GM19452 (cell line): ENCODE data around the gene GRM5.
"Not testable (repeated sequence)": the region's sequence is repeated elsewhere in the genome, so short reads cannot be mapped to it uniquely, and the experiment has no call there.

Experiments used
- ATAC-seq: cut with Tn5 transposase; IDR thresholded peaks from one replicate; pipeline ENCODE4 v1.9.1; 2021; ENCODE audit not compliant: unreplicated experiment

Gene GRM5

GRCh38 chr11:88552379-88553062 is 513.3 kb downstream of the GRM5 start:
- ATAC-seq, result peak; percentile 92

DNA sequence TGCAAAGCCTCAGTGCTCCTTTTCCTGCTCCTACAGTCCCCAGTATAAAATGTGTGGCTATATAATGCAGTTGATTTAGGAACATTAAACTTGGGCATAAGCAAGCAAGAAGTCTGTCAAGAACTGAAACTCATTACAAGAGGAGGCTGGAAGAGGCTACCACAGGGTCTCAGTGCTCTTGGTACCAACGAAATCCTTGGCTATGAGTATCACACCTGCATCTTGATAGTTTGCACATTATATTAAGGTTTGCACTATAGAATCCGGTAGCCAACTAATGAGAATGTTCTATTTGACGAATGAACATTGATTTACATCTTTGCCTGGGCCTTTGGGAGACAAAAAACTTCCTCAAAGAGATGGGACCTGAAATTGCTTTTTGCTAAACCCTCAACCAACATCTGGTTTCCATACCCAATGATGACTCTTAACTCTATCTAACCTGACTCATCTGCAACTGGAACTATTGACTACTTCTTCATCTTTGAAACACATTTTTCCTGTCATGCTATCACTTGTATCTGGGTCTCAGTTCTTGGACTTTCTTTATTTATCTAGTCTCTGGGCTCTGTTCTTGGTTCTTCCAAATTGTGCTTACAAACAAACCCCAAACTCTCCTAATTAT is 521.0 kb downstream of the GRM5 start:
- ATAC-seq, result peak; percentile 7

GRCh38 chr11:88543902-88544655 is 521.7 kb downstream of the GRM5 start:
- ATAC-seq, result peak; percentile 99

DNA sequence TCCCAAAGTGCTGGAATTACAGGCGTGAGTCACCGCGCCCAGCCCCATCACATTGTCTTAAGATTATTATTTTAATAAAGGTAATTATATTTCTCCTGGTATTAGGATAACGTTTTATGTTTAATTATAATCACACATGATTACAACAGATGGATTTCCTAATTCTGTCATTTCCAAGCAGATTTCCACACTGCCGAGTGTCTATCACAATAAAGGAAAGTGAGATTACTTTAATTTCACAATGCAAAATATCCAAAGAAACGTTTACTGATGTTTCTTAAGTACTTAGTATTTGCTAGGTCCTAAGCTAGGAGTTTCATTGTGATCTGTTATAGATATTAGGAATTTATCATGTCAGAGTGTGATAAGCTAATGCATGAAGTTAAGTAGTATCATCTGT is 524.8 kb downstream of the GRM5 start:
- no peak for ATAC-seq

DNA sequence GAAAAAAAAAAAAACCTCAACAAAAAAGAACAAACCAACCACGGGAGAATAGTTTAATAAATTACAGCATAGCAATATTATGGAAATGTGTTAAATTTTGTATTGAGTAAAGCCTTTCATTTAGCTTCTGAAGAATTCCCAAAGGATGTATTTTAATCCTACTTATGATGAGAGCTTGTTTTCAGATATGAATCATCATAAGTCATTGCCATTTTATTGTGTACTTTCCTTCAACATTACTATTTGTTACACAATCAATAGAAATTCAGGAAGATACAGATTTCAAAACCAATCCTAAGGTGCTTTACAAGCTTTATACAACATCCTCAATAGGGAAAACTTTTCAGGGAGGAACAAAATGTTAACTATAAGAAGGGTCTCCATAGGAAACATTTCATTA is 527.7 kb downstream of the GRM5 start:
- ATAC-seq, result no peak

GRCh38 chr11:88537613-88538012 is 528.2 kb downstream of the GRM5 start:
- no peak for ATAC-seq

DNA sequence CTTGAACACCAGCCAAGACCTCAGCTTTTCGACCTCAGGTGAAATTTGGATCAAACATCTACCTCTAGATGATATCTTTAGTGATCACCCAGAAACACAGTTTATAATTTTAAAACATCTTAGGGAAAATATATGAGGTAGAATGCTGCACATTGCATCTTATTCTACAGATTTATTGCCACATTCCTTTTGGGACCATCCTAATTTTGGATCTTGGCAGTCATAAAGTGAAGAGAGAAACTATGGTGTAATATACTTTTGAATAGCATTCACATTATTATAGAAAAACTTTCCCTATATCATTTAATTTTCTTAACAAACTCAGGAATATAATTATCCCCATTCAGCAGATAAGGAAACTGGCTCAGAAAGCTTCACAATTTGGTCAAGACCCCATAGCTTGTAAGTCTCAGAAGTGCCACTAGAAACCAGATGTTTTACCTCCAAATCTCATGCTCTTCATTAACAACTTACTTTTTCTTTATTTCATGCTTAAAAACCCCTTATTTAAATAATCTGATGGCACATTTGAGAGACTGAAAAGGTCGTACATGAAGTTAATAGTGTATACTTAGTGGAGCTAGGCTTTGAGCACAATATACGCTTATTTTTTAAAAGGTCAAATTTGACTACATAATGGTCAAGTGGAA is 529.0 kb downstream of the GRM5 start:
- ATAC-seq, result no peak

DNA sequence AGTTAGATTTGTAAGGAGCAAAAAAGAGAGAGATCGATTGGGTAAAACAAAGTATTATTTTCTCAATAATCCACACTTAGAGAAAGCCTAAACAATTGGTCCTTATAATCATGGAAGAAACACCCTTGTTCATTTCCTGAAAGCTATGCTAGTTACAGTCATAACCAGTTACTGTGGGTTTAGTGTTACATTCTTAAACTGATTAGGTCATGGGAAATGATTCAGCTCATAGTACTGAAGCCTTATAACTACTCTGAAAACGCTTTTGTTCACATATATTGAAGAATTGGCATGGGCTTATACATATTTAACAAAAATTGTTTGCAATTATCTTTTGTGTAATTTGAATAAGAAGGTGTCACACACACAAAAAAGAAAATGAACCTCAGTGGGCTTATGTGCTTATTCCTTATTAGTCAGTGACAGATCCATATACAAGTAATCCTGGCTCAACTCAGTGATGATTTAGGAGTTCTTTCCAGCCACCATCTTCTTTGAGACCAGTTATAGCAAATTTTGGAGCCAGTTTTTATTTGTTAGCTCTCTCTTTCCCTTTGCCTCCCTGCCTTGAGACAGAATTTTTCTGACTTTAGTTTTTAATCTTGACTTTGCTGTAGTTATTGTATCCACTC is 529.8 kb downstream of the GRM5 start:
- ATAC-seq, result peak; percentile 95

- ATAC-seq, result no peak
Observed at GRCh38 chr11:88535266-88535665, 530.5 kb downstream of the GRM5 start.

DNA sequence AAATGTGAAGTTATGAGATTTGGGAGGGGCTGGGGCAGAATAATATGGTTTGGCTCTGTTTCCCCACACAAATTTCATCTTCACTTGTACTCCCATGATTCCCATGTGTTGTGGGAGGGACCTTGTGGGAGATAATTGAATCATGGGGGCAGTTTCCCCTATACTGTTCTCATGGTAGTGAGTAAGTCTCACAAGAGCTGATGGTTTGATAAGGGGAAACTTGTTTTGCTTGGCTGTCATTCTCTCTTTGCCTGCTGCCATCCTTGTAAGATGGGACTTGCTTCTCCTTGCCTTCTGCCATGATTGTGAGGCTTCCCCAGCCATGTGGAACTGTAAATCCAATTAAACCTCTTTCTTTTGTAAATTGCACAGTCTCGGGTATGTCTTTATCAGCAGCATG is 531.1 kb downstream of the GRM5 start:
- not testable (repeated sequence) for ATAC-seq

- no peak for ATAC-seq
Observed at GRCh38 chr11:88534185-88534584, 531.6 kb downstream of the GRM5 start.

- ATAC-seq, result no peak
Observed at GRCh38 chr11:88533001-88533400, 532.8 kb downstream of the GRM5 start.

DNA sequence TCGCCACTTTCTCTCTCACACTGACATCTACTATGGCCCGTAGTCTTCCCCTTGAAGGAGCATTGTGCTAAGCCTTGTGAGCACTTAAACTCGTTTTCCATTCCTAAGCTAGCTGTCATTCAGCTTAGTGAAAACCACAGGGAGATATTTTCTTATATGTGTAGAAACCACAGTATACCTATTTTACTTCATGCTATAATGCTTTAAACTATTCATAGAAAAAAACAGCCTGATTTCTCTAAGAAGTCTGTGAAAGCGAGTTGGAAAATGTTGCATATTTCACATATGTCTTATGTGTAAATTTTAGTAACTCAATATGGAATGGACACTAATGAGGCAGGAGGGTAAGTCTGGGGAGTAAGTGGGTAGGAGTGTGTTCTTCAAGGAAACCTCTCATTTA is 534.0 kb downstream of the GRM5 start:
- ATAC-seq, result no peak

DNA sequence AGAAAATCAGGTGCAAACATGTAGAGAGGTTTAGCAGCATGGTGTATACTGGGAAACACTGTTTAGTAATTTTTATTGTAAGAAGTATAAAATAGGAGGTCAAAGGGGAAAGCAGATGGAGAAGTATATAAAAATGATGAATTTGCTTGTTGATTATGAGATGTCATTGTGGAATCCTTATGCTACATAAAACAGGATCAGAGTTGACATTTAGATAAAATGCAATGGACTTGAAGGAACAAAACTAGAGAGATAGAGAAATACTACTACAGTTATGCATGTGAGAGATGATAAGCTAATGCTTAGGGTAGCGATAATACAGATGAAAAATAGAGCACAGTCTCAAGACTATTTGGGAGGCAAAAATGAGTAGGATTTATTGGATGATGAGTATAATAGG is 536.4 kb downstream of the GRM5 start:
- ATAC-seq, result no peak

- no peak for ATAC-seq
Observed at GRCh38 chr11:88523386-88524071, 542.3 kb downstream of the GRM5 start.

GRCh38 chr11:88522624-88523385 is 543.0 kb downstream of the GRM5 start:
- no peak for ATAC-seq

- ATAC-seq, result no peak
Observed at GRCh38 chr11:88521799-88522201, 544.0 kb downstream of the GRM5 start.

DNA sequence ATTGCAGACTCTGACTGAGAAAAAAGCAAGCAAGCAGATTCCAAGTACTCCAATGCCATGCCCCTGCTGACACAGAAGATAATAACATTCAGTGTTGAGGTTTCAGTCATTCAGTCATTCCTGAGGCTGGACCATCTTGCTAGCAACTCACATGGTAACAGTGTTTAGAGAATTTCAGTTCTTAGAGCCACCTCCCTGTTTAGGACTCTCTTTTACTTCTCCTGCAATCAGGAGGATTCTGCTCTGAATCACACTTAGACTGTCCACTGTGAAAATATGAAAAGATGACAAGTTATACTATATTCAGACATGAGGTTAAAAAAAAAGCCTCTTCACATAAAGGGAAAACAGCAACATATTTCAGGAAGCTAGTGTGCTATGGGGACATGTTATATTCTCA is 544.4 kb downstream of the GRM5 start:
- no peak for ATAC-seq

DNA sequence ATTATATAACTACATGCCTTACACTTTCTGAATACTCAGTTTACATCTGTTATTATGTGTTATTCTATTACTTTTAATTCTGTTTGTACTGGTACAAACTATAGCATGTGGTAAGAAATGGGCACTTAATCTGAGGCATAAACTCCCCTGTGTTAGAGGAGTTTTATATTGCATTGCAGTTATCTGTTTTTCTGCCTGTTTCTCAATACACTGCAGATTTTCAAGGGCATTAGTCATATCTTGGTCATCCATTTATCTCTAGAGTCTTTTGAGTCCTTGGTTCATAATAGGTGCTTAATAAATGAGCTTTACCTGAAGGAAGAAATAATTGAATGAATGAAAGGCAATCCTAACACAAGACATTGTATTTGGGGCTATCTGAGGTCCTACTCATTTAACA is 545.4 kb downstream of the GRM5 start:
- ATAC-seq, result no peak

- no peak for ATAC-seq
Observed at GRCh38 chr11:88515002-88515401, 550.8 kb downstream of the GRM5 start.
